GM18511 (cell line): ENCODE data around the gene PRKAA2.

Experiments used
- ATAC-seq: cut with Tn5 transposase; IDR thresholded peaks from one replicate; pipeline ENCODE4 v1.9.1; 2021; ENCODE audit warnings: mild to moderate bottlenecking, moderate library complexity; ENCODE audit not compliant: unreplicated experiment

PRKAA2 gene

DNA sequence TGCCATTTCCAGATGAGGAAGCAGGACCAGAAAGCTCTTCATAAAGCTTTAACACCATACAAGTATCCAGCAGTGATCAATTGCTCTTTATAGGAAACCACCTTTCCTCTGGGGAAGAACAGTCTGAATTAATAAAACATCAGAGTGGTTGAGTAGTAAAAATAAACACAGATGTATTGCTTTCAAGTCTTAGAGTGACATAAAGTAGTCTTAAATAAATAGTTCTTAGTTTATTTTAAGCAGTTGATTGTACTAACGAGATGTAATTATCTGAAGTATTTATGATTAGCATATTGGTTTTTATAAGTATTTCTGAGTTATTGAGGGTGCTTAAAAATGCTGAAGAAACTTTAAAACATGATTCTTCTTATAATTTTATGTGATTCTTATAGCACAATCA is 67.0 kb downstream of the PRKAA2 start:
- no peak for ATAC-seq

- no peak for ATAC-seq
Measured at GRCh38 chr1:56713112-56713511, 68.0 kb downstream of the PRKAA2 start.

- no peak for ATAC-seq
Measured at GRCh38 chr1:56715156-56715555, 70.0 kb downstream of the PRKAA2 start.

DNA sequence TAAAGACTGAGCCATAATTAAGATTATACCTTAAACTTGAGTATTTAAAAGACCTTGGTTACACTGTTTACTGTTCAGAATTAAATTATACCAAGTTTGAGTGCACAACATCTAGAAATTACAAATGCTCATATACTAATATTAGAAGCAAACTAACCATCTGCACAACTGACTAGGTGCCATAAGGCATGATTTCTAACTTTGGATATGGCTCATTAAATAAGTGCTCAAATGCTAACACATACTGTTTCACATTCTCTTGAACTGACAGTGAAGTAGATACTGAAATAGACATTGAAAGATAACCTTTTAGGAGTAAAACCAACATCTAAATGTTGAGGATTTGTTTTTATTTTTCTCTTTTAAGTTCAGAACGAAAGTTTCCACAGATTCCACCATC is 74.1 kb downstream of the PRKAA2 start:
- no peak for ATAC-seq

DNA sequence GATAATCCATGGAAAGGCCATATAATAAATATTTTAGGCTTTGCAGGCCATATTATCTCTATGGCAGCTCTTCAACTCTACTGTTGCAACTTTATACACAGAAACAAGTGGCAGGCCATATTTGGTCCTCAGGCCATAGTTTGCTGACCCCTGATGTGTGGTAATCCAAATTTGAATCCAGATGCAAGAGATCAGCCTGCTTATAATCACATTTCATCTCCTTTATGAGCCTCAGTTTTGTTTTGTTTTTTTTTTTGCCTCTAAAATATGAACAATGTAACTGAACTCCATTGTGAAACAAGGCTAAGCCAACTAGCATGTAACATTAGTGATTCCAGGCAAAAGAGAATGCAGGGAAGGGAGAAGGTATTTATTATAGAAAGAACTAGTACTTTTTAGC is 81.6 kb downstream of the PRKAA2 start:
- no peak for ATAC-seq

- ATAC-seq, result no peak
Measured at GRCh38 chr1:56728964-56729363, 83.8 kb downstream of the PRKAA2 start.

GRCh38 chr1:56745231-56745630 is 100.1 kb downstream of the PRKAA2 start:
- ATAC-seq, result no peak

GRCh38 chr1:56754708-56755479 is 109.8 kb downstream of the PRKAA2 start:
- ATAC-seq, result no peak

- ATAC-seq, result no peak
Measured at GRCh38 chr1:56755911-56756310, 110.8 kb downstream of the PRKAA2 start.

DNA sequence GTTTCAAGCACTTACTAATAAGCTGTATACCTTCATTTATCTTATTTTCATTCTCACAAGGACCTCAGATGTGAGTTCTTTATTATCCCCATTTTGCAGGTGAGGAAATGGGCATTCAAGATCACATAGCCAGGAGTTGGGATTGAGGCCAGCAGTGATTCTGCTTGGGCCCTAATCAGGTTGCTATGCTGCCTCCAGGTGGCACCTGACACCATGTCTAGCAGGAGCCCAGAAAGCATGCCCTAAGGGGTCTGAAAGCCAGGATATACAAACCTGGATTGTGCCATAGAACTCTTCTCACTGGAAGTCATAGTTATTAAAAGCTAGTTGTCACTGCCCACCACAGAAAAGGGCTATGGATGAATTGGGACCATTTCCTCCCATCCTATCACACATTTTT is 113.0 kb downstream of the PRKAA2 start:
- no peak for ATAC-seq

GRCh38 chr1:56758794-56759193 is 113.7 kb downstream of the PRKAA2 start:
- no peak for ATAC-seq
